Prostate gland (tissue), 2 donors: ENCODE data around the gene RFTN1. TPM values are rescaled to one million over a fixed set of nuclear protein-coding genes. Genes with fewer than 3 reads are reported as not detected.
"Not testable (repeated sequence)": the region's sequence is repeated elsewhere in the genome, so short reads cannot be mapped to it uniquely, and the experiment has no call there.

Experiments
- DNase-seq: peaks from one replicate; pipeline ENCODE4 v3.0.0-alpha.2; 2019; ENCODE audit warnings: low spot score
- H3K27ac ChIP-seq, 2 donors: fragments of 200-600 bp; sonication (generic); 2 replicates each; pipeline ENCODE4 v1.5.1; 2017 to 2019
- H3K27me3 ChIP-seq: fragments of 200-600 bp; sonication (generic); replicated peaks from 2 replicates; pipeline ENCODE4 v1.5.1; 2019; ENCODE audit not compliant: insufficient read depth
- H3K36me3 ChIP-seq, 2 donors: fragments of 200-600 bp; sonication (generic); 1 replicate in 1 of 2; 2 replicates in 1 of 2; pipeline versions ENCODE4 v1.5.1 to v1.8.1; 2017 to 2019
- H3K4me1 ChIP-seq: fragments of 200-600 bp; sonication (generic); replicated peaks from 2 replicates; pipeline ENCODE4 v1.5.1; 2019
- H3K4me3 ChIP-seq, 2 donors: fragments of 200-600 bp; sonication (generic); 2 replicates each; pipeline ENCODE4 v1.5.1; 2017 to 2019
- H3K9me3 ChIP-seq: fragments of 200-600 bp; sonication (generic); 2 replicates; pipeline ENCODE4 v1.5.1; 2017
- CTCF ChIP-seq, 4 experiments: fragments of 200-600 bp in 2 of 4; fragments of 450-650 bp in 2 of 4; sonication (generic) in 2 of 4; IDR thresholded peaks; 1 replicate in 3 of 4; 2 replicates in 1 of 4; pipeline ENCODE4 v1.5.1; 2016 to 2019; ENCODE audit warnings: antibody characterized with exemption in 4 of 4, mild to moderate bottlenecking in 2 of 4, moderate library complexity in 2 of 4
- POLR2A ChIP-seq: fragments of 450-650 bp; IDR thresholded peaks from one replicate; pipeline ENCODE4 v1.6.1; 2016; ENCODE audit warnings: antibody characterized with exemption, mild to moderate bottlenecking
- POLR2AphosphoS5 ChIP-seq: sonication (generic); formaldehyde crosslinking; IDR thresholded peaks from one replicate; pipeline ENCODE4 v1.6.1; 2017; ENCODE audit warnings: antibody characterized with exemption
- WGBS: methylation state at CpG from one replicate; pipeline ENCODE4 v1.1.5; 2018; 5-methylcytosine and 5-hydroxymethylcytosine counted together
- intact Hi-C: fragments of 100-400 bp; cut with DNase I; formaldehyde crosslinking; loops from one replicate; pipeline ENCODE4 v1.14.2; 2022
- total RNA-seq, 2 donors: library from RNA; depleted of rRNA; stranded (reverse); fragments of >200 nt; gene quantifications; one replicate each; pipeline ENCODE4 v1.1.0, GENCODE V29; 2016

The RFTN1 gene
- total RNA-seq, 2 donors from 2014 or later: 7.4 to 16.1 TPM

GRCh38 chr3:16494814-16495431 is 18.6 kb downstream of the RFTN1 start:
- H3K4me3 ChIP-seq: no peak overlapping the region
- intact Hi-C loops: no loop called here
- no peak for DNase-seq
- TF ChIP-seq POLR2AphosphoS5: no peak
- TF ChIP-seq CTCF (IDR thresholded peaks at IDR 0.05): no peak
- no peak for TF ChIP-seq POLR2A
- no peaks in the 10 kb centered on the region for H3K4me1 ChIP-seq
- H3K36me3 ChIP-seq: no peaks in the 10 kb centered on the region
- no peak overlapping the region for H3K27ac ChIP-seq
- H3K27me3 ChIP-seq: no peaks in the 10 kb centered on the region
- WGBS: 8% methylated on average over 9 of the region's 9 CpGs
- no peaks in the 10 kb centered on the region for H3K9me3 ChIP-seq

GRCh38 chr3:16494094-16494493 is 19.4 kb downstream of the RFTN1 start:
- no peaks in the 10 kb centered on the region for H3K36me3 ChIP-seq
- H3K9me3 ChIP-seq: no peaks in the 10 kb centered on the region
- TF ChIP-seq POLR2A (no peak), POLR2AphosphoS5 (no peak), CTCF (IDR thresholded peaks at IDR 0.05) (no peak)
- intact Hi-C loops: no loop called here
- DNase-seq: no peak
- H3K27ac ChIP-seq: no peak overlapping the region
- H3K4me3 ChIP-seq: no peak overlapping the region
- no peaks in the 10 kb centered on the region for H3K27me3 ChIP-seq
- 60% methylated on average over 5 of the region's 5 CpGs for WGBS
- no peaks in the 10 kb centered on the region for H3K4me1 ChIP-seq

- WGBS: 62% methylated on average over 4 of the region's 4 CpGs
- H3K9me3 ChIP-seq: no peaks in the 10 kb centered on the region
- no peak for DNase-seq
- H3K4me1 ChIP-seq: no peaks in the 10 kb centered on the region
- no peak overlapping the region for H3K4me3 ChIP-seq
- no peaks in the 10 kb centered on the region for H3K36me3 ChIP-seq
- intact Hi-C loops: no loop called here
- H3K27me3 ChIP-seq: no peaks in the 10 kb centered on the region
- TF ChIP-seq CTCF (IDR thresholded peaks at IDR 0.05) (no peak), POLR2A (no peak), POLR2AphosphoS5 (no peak)
- no peak overlapping the region for H3K27ac ChIP-seq
These were observed 23.4 kb downstream of the RFTN1 start for GRCh38 chr3:16490062-16490619.

DNA sequence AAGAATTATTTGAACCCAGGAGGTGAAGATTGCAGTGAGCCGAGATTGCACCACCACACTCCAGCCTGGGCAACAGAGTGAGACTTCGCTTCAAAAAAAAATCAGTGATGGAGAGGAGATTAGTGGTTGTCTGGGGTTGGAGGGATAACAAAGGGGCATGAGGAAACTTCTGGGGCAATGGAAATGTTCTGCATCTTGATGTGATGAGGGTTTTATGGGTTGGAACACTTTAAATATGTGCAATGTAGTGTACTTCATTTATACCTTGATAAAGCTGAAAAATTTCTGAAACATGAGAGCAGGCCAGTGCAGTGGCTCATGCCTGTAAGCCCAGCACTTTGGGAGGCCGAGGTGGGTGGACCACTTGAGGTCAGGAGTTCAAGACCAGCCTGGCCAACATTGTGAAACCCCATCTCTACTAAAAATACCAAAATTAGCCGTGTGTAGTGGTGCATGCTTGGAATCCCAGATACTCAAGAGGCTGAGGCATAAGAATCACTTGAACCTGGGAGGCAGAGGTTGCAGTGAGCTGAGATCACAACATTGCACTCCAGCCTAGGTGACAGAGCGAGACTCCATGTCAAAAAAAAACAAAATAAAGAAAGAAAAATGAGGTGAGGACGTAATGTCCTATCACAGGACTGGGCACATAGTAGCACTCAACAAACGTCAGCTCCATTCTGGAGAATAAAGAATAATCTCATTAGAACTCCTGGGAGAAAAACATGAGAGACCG is 24.0 kb downstream of the RFTN1 start:
- DNase-seq, H3K4me3 ChIP-seq, intact Hi-C loops, H3K36me3 ChIP-seq, H3K9me3 ChIP-seq, H3K27me3 ChIP-seq, H3K4me1 ChIP-seq, H3K27ac ChIP-seq: not testable (repeated sequence)
- WGBS: 86% methylated on average over 8 of the region's 8 CpGs

GRCh38 chr3:16488637-16489036 is 24.9 kb downstream of the RFTN1 start:
- Histone ChIP-seq H3K9me3 (no peaks in the 10 kb centered on the region), H3K27me3 (no peaks in the 10 kb centered on the region), H3K36me3 (no peaks in the 10 kb centered on the region), H3K4me3 (no peak overlapping the region), H3K4me1 (no peaks in the 10 kb centered on the region), H3K27ac (no peak overlapping the region)
- no peak for DNase-seq
- intact Hi-C loops: no loop called here
- WGBS: 91% methylated on average over 3 of the region's 3 CpGs
- TF ChIP-seq POLR2AphosphoS5 (no peak), CTCF (IDR thresholded peaks at IDR 0.05) (no peak), POLR2A (no peak)
